Measurements from ENCODE around the gene POPDC2. TPM values are rescaled to one million over a fixed set of nuclear protein-coding genes. Genes with fewer than 3 reads are reported as not detected.

Gene POPDC2
- total RNA-seq, 1 experiment from 2014 or later = 0.37 TPM

DNA sequence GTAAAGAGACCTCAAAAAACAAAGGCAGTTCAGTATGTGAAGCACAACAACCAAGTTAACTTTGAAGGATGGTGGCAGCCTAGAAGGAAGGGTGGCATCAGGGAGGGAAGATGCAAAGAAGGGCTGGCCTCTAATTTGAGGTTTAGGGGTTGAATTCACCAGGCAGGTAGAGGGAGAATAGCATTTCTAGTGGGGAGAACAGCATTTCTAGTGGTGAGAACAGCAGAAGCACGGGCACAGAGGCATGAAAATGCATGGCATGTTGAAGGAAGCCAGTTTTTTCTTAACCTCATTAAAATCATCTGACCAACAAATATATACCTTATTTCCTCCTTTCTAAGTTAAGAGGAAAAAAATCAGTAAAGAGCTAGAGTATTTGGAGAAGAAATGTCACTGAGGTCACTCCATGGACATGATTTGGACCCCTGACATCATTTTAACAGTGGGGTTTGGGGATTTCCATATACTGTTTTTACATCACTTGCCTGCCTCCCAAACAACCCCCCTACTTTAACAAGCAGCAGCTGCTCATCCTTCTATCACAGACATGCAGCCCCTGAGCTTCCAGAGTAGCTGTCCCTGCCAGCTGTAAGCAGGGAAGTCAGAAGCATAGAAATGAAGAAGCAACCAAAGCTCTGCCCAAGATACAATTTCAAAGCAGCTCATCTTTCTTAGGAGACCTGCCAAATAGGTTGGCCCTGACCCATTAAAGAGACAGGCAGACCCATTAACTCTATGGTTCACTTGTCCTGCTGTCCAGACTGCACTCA lies 2.4 kb upstream of the POPDC2 start:
- Mint-ChIP-seq H3K4me3 (no peak overlapping the region), H3K27me3 (ENCODE audit: low read depth) (no peaks in the 10 kb centered on the region), H3K27ac (no peak overlapping the region), H3K9me3 (no peaks in the 10 kb centered on the region), H3K36me3 (ENCODE audit: insufficient read depth in 1 of 3, low read depth in 3 of 3) (no peaks in the 10 kb centered on the region), H3K4me1 (peaks cover 0 to 4% of the 10 kb centered on the region in 2 experiments; a peak in 1 of 4 replicates)
- Histone ChIP-seq H3T11ph (ENCODE audit: low read length) (no peak overlapping the region), H4K8ac (replicated peaks; ENCODE audit: insufficient read length, low read depth, low read length) (no peak overlapping the region), H3K23me2 (ENCODE audit: insufficient read length, low read depth, low read length, poor library complexity, severe bottlenecking) (no peaks in the 10 kb centered on the region), H3K56ac (ENCODE audit: insufficient read length, low read depth, low read length) (no peak overlapping the region), H3K18ac (ENCODE audit: insufficient read length, low read depth, low read length) (no peak overlapping the region), H2BK15ac (ENCODE audit: low read depth, low read length) (no peak overlapping the region), H2AK5ac (ENCODE audit: insufficient read length, low read length) (no peak overlapping the region), H2BK12ac (ENCODE audit: insufficient read length, low read depth, low read length) (no peak overlapping the region), H2AFZ (ENCODE audit: low read length) (no peak overlapping the region), H3K79me1 (ENCODE audit: insufficient read depth, low read depth, low read length, poor library complexity, severe bottlenecking) (no peaks in the 10 kb centered on the region), H3K27me3 (ENCODE audit: insufficient read depth, low read length) (no peaks in the 10 kb centered on the region), H3K4ac (ENCODE audit: low read depth, low read length) (no peak overlapping the region), H4K91ac (ENCODE audit: insufficient read length, low read depth, low read length) (no peak overlapping the region), H3K9ac (ENCODE audit: extremely low read depth, insufficient read length, low read length) (no peak overlapping the region), H3K4me1 (ENCODE audit: insufficient read depth, low read length) (0 out of 2 replicates have a peak, but pooled peaks cover 2% of the 10 kb centered on the region), H2BK120ac (ENCODE audit: low read depth, low read length, poor library complexity, severe bottlenecking) (no peak overlapping the region), H3K27ac (ENCODE audit: insufficient read length, low read depth, low read length) (no peak overlapping the region), H3K4me2 (ENCODE audit: insufficient read depth, insufficient read length, low read length) (no peak overlapping the region), H2BK5ac (ENCODE audit: insufficient read length, low read length) (no peak overlapping the region), H3K79me2 (ENCODE audit: insufficient read depth, low read length) (no peaks in the 10 kb centered on the region), H3K14ac (ENCODE audit: insufficient read depth, low read length) (no peak overlapping the region), H3K23ac (ENCODE audit: insufficient read length, low read depth, low read length) (no peak overlapping the region), H3K9me3 (ENCODE audit: control insufficient read depth, low read depth, low read length) (no peaks in the 10 kb centered on the region), H4K5ac (ENCODE audit: insufficient read length, low read depth, low read length) (no peak overlapping the region), H4K20me1 (ENCODE audit: control insufficient read depth, insufficient read depth, insufficient read length) (no peaks in the 10 kb centered on the region), H2BK20ac (ENCODE audit: low read depth, low read length, poor library complexity, severe bottlenecking) (no peak overlapping the region)
- no peak for DNase-seq
- TF ChIP-seq, protein P1, sequence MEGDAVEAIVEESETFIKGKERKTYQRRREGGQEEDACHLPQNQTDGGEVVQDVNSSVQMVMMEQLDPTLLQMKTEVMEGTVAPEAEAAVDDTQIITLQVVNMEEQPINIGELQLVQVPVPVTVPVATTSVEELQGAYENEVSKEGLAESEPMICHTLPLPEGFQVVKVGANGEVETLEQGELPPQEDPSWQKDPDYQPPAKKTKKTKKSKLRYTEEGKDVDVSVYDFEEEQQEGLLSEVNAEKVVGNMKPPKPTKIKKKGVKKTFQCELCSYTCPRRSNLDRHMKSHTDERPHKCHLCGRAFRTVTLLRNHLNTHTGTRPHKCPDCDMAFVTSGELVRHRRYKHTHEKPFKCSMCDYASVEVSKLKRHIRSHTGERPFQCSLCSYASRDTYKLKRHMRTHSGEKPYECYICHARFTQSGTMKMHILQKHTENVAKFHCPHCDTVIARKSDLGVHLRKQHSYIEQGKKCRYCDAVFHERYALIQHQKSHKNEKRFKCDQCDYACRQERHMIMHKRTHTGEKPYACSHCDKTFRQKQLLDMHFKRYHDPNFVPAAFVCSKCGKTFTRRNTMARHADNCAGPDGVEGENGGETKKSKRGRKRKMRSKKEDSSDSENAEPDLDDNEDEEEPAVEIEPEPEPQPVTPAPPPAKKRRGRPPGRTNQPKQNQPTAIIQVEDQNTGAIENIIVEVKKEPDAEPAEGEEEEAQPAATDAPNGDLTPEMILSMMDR (conservative IDR thresholded peaks at IDR 0.05) = peak; percentile 23; the same call in 1 of the 3 replicates
- WGBS (ENCODE audit: extremely low coverage, insufficient read length, low lambda C conversion rate) = no CpG with 5 or more reads among the region's 1 CpG
